ENCODE results near the gene APOBEC4. TPM values are rescaled to one million over a fixed set of nuclear protein-coding genes. Genes with fewer than 3 reads are reported as not detected.

APOBEC4 gene
- polyA plus RNA-seq, 1 donor: 0.10 TPM

DNA sequence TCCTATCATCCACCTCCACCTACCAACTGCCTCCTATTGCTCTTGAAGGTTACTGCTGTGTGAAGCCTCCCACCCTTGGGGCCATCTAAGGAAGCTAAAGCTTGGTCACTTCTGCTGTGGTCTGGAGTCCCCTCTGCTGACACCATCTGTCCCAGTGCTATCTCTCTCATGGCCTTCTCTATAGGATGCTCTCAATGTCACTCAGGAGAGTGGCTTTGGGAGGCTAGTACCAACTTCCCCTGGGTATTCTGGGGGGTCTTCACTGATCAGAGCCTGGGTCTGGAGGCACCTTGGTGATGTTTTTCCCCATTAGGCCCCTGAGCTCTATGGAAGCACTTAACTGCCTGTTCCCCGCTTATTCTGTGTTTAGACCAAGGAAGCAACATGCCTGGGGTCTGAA is 50.6 kb downstream of the APOBEC4 start:
- DNase-seq: no peak

DNA sequence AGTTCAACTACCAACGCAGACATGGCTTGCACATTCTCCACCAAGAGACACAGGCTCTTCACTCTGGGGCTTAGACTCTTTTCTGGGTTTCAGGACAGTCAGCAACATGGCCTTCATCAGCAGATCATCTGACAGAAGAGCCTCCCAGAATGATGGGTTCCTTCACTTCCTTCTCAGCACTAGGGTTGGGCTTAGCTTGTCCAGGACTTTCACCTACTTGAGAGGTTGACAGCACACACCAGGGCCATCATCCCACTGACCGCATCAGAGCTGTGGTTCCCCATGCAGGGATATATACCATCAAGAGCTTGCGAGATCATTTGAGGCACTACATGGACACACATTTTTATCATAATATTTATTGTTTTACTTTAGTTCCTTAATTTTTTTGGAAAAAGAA is 52.5 kb downstream of the APOBEC4 start:
- no peak for DNase-seq

DNA sequence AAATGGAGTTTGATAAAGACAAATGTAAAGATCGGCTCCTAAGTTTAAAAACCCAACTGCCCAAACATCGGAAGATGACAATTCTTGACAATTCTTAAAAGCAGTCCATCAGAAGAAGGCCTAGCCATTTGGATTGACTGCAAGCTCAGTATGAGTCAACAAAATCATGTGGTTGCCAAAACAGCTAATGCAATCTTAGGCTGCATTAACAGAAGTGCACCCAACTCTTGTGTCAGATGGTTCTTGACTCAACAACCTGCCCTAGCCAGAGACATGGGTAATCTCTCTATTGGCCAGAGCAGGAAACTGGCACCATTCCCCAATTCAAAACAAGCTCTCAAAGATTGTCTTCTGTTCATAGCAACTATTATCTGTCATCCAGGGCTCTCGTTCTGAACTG is 53.0 kb downstream of the APOBEC4 start:
- no peak for DNase-seq

DNA sequence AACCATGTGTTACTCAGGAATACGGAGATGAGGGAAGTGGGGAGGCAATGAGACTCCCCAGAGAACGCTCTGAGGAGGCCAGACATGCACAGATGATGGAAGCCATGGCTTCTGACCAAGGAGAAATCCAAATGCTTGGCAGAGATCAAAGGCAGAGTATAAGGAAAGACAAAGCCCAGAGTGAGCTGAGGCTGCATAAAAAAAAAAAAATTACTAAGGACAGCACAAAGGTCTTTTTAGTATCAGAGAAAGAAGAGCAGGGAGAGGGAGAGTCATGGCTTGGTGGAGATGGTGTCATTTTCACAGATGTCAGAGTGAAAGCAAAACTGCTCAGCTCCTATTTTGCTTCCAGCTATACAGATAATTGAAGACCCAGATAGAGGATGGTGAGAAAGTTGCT is 54.7 kb downstream of the APOBEC4 start:
- no peak for DNase-seq

GRCh38 chr1:183597656-183598347 is 55.3 kb downstream of the APOBEC4 start:
- DNase-seq: no peak

GRCh38 chr1:183596500-183596899 is 56.6 kb downstream of the APOBEC4 start:
- DNase-seq: no peak

Other genes starting within 250 kb of the APOBEC4 start
- 4.2 TPM for gene NMNAT2, start 234.9 kb downstream of the APOBEC4 start, polyA plus RNA-seq (ENCODE audit: insufficient read length)
- 87.4 TPM for gene SMG7, start 180.8 kb downstream of the APOBEC4 start, polyA plus RNA-seq (ENCODE audit: insufficient read length)
- 2.9 TPM for gene NCF2, start 62.9 kb downstream of the APOBEC4 start, polyA plus RNA-seq (ENCODE audit: insufficient read length)
- 143 TPM for gene ARPC5, start 17.5 kb downstream of the APOBEC4 start, polyA plus RNA-seq (ENCODE audit: insufficient read length)
- gene RGL1, start 151.8 kb upstream of the APOBEC4 start, polyA plus RNA-seq (ENCODE audit: insufficient read length): 57.1 TPM

All from left kidney (tissue), 2 donors.